Measurements from ENCODE around the gene GSPT1.
A peak's percentile ranks its signal among the peaks of the same experiment; 100 is the strongest.
"Not testable (repeated sequence)": the region's sequence is repeated elsewhere in the genome, so short reads cannot be mapped to it uniquely, and the experiment has no call there.

GSPT1 gene

GRCh38 chr16:11915644-11916523 lies at the start of gene GSPT1:
GSPT1 (minus strand) TSS chr16:11915956; CDS start chr16:11915720, 236 bp downstream.
- peak; percentile 97 for DNase-seq (ENCODE audit: low read depth)

GRCh38 chr16:11964761-11965551 lies 49.2 kb upstream of the GSPT1 start, which contains the start of gene TNFRSF17:
TNFRSF17 (plus strand) TSS chr16:11965210; CDS start chr16:11965325, 115 bp downstream.
- no peak for DNase-seq (ENCODE audit: low read depth)

DNA sequence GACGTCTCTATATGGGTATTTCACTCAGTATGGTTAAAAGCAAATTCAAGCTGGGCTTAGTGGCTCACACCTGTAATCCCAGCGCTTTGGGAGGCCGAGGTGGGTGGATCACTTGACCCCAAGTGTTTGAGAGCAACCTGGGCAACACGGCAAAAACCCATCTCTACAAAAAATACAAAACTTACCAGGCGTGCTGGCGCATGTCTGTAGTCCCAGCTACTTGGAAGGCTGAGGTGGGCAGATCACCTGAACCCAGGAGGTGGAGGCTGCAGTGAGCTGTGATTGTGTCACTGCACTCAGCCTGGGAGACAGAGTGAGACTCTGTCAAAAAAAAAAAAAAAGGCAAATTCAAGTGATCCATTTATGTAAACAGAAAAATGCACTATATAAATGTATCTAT lies 48.0 kb upstream of the GSPT1 start:
- no peak for DNase-seq (ENCODE audit: low read depth)

DNA sequence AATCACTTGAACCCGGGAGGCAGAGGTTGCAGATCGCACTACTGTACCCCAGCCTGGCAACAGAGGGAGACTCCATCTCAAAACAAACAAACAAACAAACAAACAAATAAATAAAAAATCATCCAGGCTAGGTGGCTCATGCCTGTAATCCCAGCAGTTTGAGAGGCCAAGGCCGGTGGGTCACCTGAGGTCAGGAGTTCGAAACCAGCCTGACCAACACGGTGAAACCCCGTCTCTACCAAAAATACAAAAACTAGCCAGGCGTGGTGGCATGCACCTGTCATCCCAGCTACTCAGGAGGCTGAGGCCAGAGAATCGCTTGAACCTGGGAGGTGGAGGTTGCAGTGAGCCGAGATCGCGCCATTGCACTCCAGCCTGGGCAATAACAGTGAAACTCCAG lies 47.2 kb upstream of the GSPT1 start:
- DNase-seq (ENCODE audit: low read depth), result not testable (repeated sequence)

DNA sequence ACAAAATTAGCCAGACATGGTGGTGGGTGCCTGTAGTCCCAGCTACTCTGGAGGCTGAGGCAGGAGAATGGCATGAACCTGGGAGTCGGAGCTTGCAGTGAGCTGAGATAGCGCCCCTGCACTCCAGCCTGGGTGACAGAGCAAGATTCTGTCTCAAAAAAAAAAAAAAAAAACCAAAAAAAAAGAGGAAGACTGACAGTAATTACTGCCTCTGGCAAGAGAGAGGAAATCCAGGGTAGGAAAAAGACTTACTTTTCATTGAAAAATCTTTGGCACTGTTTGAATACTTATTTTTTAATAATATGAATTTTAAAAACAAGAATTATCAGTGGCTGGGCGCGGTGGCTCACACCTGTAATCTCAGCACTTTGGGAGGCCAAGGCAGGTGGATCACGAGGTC lies 46.7 kb upstream of the GSPT1 start:
- DNase-seq (ENCODE audit: low read depth), result not testable (repeated sequence)

- no peak for DNase-seq (ENCODE audit: low read depth)
Observed at GRCh38 chr16:11957591-11958395, 42.0 kb upstream of the GSPT1 start.

GRCh38 chr16:11956558-11956957 lies 40.8 kb upstream of the GSPT1 start:
- no peak for DNase-seq (ENCODE audit: low read depth)

DNA sequence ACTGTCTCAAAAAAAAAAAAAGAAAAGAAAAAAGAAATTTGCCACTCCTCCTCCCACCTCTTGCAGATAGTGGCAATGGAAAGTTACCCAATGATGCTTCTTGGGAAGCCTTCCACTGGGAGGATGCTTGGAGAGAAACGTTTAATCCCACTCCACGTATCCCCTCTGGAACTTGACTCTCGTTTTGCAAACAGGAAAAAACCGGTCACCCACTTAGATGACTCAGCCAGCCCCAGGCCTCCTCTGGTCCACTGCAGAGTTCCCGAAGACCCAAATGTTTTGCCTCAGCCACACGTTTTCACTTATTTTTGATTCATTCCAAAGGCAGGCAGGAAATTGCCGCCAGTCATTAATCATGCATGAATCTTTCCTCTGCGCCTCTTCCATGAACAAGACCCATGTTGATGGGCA lies 40.0 kb upstream of the GSPT1 start:
- DNase-seq (ENCODE audit: low read depth), result no peak

DNA sequence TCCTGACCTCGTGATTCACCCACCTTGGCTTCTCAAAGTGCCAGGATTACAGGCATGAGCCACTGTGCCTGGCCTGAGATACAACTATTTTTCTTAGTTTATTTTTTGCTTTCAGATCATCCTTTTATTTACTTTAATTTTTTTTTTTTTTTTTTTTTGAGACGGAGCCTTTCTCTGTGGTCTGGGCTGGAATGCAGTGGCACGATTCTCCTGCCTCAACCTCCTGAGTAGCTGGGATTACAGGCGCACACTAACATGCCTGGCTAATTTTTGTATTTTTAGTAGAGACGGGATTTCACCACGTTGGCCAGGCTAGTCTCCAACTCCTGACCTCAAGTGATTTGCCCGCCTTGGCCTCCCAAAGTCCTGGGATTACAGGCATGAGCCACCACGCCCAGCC lies 37.8 kb upstream of the GSPT1 start:
- not testable (repeated sequence) for DNase-seq (ENCODE audit: low read depth)

- DNase-seq (ENCODE audit: low read depth), result no peak
Observed at GRCh38 chr16:11950388-11950787, 34.6 kb upstream of the GSPT1 start.

GRCh38 chr16:11949527-11949926 lies 33.8 kb upstream of the GSPT1 start:
- DNase-seq (ENCODE audit: low read depth), result no peak

GRCh38 chr16:11948819-11949218 lies 33.1 kb upstream of the GSPT1 start:
- DNase-seq (ENCODE audit: low read depth), result no peak

- no peak for DNase-seq (ENCODE audit: low read depth)
Observed at GRCh38 chr16:11946433-11946832, 30.7 kb upstream of the GSPT1 start.

GRCh38 chr16:11941945-11942344 lies 26.2 kb upstream of the GSPT1 start, which contains the start of gene NPIPB2:
NPIPB2 (minus strand) TSS chr16:11942045; CDS start chr16:11942045, 0 bp downstream.
- DNase-seq (ENCODE audit: low read depth), result not testable (repeated sequence)

GRCh38 chr16:11927350-11927749 lies 11.6 kb upstream of the GSPT1 start:
- not testable (repeated sequence) for DNase-seq (ENCODE audit: low read depth)

GRCh38 chr16:11924046-11924445 lies 8.3 kb upstream of the GSPT1 start:
- not testable (repeated sequence) for DNase-seq (ENCODE audit: low read depth)

- no peak for DNase-seq (ENCODE audit: low read depth)
Observed at GRCh38 chr16:11916524-11917285, 949 bp upstream of the GSPT1 start.

DNA sequence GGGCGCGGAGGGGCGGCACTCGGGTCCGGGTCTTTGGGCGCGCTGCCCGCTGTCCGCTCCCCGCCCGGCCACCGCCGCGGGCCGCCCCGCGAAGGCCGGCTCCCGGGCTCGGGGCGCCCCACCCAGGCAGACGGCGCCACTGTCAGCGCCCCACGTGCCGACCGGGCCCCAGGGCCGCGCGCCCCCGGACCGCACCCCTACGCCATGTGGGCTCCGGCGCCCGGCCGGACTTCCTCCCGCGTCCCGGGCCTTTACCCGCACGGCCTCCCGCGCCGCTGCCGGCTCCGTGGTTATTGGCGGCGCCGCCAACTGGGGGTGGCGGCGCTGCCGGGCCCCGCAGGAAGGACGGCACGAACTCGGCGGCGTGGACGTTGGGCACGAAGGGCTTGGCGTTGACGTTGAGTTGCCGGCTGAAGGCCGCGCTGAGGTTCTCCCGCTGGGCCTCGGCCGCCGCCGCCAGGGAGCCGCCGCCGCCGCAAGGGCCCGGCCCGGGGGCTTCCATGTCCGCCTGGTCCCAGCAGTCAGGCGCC lies 577 bp downstream of the GSPT1 start:
- no peak for DNase-seq (ENCODE audit: low read depth)

DNA sequence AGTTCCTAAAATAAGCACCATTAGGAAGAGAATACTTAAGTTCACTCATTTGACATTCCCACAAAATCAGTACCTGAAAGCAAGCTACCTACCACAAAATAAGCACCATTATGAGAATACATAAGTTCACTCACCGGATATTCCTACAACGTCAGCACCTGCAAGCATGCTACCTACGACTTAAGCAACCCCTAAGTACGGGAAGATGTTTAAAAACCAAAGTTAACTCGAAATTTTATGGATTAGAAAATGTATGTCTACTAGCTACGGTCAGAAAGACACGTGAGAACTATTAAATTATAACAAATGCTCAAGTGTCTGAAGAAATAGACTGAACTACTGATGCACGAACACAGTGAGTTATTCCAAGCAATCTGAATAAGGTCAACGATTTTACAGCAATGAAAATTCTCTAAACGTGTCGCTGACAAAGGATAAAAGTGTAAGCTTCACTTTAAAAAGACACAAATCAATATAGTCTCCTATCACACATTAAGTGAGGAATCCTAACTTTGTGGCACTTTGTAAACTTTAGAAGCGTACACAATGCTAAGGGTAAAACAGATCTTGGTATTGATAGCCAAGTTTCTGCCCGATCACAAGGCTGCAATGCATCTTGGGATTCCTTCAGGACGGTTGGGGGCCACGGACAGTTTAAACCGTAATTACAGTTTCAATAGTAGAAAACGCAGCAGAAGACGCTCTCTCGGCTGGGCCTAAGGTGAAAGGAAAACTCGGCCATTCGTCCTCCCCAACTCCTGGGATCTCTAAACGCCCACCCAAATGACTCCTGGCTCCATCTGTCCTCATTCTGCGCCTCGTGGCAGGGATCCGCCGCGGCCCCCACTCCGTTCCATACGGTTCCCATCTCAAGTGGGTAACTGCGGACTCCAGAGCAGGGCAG lies 1.3 kb downstream of the GSPT1 start:
- DNase-seq (ENCODE audit: low read depth), result peak; percentile 10

Data from stimulated activated CD8-positive, alpha-beta memory T cell treated with anti-CD3 and anti-CD28 coated beads, Interleukin-15, amount 100 ng/mL, for 24 hours (primary cell).